Embryonic facial prominence (tissue), 1 donor: ENCODE measurements around the gene AR.
"Not testable (repeated sequence)": the region's sequence is repeated elsewhere in the genome, so short reads cannot be mapped to it uniquely, and the experiment has no call there.

Experiments used
- DNase-seq: peaks from one replicate; pipeline ENCODE4 v3.0.0-alpha.2; 2016; ENCODE audit errors: extremely low spot score

AR gene

DNA sequence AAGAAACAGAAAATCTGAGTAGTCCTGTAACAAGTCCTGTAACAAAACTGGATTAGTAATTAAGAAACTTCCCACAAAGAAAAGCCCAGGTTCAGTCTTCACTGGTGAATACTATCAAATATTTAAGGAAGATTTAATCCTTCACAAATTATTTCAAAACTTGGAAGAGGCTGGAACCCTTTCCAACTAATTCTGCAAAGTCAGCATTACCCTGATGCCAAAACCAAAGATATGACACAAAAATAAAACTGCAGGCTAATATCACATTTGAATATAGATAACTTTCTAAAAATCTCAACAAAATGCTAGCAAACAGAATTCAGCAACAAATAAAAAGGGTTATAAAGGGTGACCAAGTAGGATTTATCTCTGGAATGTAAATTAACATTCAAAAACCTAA is 80.5 kb downstream of the AR start:
- no peak for DNase-seq

DNA sequence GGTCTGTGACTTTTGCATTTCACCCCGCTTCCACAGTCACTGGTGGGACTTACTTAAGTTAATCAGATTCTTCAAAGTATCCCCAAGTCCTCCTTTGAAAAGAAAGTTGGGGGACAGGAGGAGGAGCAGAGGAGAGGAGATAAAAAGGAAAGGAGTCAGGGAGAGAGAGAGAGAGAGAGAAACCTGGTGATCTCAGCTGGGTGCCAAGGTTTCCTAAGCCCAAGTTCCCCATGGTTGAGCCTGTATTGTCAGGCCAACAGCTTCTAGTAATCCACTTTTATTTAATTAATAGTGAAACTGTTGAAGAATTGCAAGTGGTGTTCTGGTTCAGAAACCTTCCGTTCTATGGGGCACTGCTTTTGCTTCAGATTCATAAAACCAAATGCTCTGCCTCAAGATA is 91.6 kb downstream of the AR start:
- DNase-seq, result no peak

DNA sequence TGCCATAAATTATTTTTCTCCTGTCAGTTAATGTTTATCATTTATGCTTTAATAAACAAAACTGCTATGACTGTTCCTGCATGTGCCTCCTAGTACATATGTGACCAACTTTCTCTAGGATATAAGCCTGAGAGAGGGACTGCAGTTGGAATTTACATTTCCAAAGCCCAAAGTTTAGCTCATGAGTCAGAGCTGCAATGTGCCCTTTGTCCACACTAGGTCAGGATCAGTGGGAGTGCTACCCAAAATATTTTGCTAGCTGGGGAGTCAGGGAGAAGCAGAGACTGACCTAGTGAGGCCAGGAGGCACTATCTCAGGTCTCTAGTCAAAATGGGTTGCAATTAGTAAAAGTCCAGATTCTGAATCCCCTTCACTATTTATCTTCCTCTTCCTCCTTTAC is 92.7 kb downstream of the AR start:
- no peak for DNase-seq

DNA sequence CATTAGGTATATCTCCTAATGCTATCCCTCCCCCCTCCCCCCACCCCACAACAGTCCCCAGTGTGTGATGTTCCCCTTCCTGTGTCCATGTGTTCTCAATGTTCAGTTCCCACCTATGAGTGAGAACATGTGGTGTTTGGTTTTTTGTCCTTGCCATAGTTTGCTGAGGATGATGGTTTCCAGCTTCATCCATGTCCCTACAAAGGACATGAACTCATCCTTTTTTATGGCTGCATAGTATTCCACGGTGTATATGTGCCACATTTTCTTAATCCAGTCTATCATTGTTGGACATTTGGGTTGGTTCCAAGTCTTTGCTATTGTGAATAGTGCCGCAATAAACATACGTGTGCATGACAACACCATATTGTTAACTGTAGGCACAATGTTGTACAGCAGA is 93.5 kb downstream of the AR start:
- not testable (repeated sequence) for DNase-seq

DNA sequence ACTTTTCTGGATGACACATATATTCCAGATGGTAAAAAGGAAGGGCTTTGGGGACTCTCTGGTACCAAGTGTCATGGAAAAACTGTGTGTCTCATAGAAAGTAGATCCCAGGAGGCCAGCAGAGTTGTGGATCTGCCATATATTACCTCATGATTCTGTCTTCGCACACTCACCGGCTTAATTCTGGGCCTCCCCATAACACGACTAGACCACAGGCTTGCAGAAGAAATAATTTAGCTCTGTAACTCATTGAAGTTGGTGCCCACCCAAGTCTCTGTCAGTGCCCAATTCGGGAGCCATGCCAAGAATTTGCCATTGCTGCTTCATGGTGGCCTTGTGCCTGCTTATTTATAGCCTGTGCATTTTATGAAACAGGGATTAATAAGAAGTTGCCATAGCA is 104.5 kb downstream of the AR start:
- DNase-seq, result no peak

DNA sequence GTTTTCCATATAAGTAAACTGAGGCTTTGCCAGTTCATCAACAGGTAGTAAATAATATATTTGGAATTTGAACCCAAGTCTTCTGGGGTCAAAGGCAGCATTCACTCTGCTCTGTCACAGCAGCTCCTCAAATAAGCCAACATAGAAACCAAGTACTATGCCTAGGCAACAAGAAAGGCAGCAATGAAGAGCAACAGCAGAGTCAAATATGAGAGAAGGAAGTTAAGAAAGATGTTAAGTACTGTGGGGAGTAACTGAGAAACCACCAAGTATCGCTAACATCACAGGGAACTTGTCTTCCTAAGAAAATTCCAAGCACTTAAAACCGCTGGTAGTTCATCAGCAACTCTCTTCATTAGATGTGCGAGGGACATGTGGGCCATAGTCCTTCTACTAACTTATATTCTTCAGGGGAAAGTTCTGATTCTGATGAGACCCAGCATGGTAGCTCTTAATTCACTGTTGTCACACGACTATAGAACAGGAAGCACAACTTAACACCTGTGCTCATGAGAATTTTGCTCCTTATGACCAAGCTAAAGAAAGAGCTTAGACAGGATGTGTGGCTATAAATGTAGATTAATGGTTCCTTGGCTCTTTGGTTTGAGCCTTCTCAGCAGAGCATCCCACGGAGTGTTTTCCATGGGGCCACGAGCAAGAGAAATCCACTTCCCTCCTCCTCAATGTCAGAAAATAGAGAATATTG is 107.8 kb downstream of the AR start:
- no peak for DNase-seq

DNA sequence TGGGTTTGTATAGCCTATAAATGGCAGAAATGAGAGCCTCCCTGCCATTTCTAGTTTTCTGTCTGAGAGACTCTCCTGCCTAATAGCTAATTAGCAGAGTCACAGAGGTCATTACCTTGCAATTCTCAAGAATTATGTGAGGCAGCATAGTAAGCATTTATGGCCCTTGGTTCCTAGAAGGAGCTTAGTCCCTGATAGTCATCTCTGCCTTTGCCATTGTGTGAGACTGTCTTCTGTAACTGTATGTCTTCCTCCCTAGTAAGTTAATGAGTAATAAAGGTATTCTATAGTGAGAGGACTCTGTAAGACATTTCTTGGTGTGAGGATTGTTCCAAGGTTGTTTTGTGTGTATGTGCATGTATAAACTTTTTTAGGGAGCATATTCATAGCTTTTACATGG is 108.7 kb downstream of the AR start:
- DNase-seq, result no peak

DNA sequence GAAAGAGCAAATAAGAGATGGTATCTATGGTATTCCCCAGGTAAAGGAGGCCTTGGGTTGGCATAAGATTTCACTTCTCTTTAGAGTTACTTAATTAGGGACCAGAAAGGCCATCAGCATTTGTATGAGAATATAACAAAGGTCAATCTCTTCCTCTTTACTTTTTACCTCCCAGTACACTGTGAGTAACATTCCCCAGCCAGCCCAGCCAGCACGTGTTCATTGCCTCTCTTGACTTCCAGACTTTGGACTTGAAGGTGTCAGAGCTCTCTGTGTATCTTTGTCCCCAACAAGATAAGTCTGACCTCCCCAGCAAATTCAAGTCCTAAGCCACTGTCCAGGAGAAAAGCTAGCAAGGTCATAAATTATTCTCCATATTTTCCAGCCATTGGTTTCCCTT is 110.5 kb downstream of the AR start:
- no peak for DNase-seq

DNA sequence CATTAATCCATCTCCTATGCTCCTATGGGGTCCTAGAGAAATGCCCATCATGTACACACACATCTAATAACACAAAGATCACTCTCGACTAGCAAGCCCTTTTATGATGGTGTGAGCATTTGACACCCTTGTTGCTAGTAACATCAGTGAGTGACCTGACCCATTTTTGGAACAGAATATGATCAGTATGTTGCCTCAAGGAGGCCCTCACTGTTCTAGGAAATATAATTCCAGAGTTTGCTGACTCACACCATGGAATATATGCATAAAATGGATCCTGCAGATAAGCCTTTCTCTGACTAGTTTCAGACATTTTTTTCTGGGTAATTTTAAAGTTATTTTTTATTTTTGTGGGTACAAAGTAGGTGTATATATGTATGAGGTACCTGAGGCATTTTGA is 121.8 kb downstream of the AR start:
- no peak for DNase-seq

DNA sequence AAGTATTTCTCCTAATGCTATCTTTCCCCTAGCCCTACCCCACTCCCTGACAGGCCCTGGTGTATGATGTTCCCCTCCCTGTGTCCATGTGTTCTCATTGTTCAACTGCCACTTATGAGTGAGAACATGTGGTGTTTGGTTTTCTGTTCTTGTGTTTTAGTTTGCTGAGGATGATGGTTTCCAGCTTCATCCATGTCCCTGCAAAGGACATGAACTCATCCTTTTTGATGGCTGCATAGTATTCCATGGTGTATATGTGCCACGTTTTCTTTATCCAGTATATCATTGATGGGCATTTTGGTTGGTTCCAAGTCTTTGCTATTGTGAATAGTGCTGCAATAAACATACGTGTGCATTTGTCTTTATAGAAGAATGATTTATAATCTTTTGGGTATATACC is 126.9 kb downstream of the AR start:
- not testable (repeated sequence) for DNase-seq

DNA sequence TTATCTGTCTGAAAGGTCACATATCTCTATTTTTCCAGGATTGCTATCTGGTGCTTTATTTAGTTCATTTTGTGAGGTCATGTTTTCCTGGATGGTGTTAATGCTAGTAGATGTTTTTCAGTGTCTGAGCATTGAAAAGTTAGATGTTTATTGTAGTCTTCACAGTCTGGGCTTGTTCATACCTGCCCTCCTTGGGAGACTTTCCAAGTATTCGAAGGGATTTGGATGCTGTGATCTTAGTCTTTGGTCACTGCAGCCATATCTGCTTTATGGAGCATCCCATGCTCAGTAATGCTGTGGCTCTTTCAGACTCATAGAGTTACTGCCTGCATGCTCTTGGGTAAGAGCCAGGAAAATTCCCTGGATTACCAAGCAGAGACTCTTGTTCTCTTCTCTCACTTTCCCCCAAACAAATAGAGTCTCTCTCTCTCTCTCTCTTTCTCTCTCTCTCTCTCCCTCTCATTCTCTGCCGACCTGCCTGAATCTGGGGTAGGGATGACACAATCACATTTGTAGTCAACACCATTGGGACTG is 130.0 kb downstream of the AR start:
- no peak for DNase-seq

DNA sequence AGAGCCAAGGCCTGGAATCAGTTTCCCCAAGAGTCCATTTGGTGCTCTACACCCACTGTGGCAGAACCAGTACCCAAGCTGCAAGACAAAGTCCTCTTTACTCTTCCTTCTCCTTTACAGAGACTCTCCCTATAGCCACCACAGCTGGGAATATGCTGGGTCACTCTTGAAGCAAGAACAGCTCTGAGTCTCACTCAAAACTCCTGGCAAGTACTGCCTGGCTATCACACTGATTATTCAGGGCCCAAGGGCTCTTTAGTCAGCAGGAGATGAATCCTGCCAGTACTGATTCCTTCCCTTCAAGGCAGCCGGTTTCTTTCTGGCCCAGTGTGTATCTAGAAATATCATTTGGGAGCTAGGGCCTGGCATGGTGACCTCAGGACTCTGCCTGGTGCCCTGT is 130.9 kb downstream of the AR start:
- DNase-seq, result no peak

DNA sequence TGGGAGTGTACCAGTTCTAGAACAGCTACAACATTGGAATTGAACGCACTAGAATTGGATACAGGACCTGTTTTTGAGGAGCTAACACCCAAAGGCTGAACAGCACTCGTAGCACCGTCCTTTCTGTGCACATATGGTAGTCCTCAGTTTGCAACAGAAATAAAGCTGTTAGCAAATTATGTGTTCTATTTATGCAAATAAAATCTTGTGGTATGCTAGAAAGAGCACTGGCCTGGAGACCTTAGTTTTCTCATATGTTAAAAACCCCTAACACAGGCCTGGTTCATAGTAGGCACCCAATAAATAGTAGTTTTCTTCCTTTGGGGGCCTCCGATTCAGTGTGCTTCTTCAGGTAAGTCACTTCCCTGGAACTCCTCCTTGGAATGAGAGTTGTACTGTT is 140.3 kb downstream of the AR start:
- no peak for DNase-seq

DNA sequence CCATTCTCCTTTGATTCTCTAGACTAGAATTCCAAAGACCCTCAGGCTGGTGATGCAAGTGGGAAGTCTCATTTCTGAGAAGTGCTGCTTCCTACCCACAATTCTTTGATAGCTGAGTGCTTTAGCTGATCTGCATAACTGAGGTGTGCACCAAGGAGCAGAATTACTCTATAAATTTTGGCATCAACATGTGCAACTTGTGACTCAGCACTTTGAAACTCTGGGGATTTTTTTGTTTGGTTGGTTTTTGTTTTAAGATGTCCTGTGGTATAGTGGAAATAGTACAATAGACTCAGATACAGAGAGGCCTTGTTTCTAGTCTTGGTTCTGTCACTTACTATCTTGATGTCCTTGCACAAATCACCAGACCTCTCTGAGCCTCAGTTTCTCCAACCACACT is 148.4 kb downstream of the AR start:
- no peak for DNase-seq

DNA sequence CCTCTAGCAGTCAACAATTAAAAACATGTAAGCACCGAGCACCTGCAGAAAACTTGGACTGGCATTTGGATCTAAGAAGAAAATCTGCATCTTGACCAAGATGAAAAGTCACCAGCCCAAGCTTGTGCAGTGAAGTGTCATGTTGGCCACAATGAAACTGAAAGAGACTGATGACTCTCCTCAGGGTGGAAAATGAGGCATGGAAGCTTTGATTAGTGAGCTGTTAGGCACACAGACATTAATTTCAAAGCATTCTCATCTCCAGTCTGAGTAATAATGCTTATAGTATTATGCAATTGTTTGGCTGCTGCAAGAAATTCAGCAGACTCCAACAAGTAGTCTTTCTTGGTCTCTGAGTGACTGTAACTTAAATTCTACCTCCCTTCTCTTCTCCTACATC is 150.1 kb downstream of the AR start:
- DNase-seq, result no peak

DNA sequence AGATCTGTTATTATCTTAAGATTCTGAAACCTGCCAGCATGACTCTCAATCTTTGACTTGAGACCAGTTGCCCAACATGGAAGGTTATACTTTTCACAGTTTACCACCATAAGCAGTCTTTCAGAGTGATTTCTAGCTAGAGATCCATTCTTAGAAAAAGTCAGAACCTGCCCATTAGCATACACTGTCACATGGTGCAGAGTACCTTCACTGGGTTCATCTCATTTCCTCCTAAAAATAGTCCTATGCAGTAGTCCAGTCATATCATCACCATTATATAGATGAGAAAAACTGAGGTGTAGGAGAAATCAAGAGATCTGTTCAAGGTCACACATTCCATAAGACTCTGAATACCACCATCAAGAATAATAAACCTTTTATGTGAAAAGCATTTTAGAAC is 153.6 kb downstream of the AR start:
- no peak for DNase-seq

DNA sequence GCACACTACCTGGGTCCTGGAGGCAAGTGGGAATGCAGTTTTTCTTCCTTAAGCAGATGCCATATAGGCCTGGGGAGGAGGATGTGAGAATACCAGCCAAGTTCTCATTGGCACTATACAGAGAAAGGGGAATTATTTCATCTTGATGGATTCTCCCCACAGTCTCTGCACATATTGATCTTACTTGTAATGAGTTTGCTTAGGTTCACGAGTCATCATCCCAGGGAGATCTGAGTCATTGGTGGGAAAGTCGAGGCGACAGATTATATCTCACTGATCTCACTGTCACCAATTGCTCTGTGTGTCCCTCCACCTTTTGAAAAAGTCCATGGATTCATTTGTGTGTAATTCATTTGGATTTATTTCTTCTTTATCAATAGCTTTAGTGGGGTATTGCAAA is 156.8 kb downstream of the AR start:
- no peak for DNase-seq

DNA sequence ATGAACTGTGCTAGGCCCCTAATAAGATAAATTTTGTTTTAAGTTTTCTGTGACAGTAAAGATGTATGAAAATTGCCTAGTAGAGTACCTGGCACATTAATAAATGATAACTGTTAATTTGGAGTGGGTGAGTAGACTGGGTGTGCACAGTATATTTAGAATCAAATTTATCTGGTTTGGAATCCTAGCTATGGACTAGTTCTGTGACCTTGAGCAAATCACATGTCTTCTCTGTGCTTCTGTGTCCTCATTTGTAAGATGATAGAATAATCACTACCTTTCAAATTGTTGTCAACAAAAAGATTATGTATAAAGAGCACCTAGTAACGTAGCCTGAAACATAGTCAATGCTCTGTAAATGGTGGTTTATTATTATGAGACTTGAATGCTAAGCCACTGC is 170.2 kb downstream of the AR start:
- DNase-seq, result no peak

DNA sequence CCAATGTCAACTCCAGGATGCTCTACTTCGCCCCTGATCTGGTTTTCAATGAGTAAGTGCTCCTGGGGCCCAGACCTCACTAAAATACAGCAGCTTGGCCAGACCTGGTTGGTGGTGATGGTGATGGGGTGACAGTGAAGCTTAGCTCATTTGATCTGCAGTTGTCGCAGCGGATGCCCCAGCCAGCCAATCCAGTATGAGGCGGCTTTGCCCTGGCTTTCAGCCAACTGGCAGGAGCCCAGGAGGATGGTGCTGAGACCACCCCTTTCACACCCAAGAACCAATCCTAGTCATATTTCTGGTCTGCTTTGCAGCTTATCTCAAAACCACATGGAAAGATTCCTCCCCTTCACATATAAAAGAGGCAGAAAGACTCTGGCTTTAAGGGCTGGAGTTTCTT is 173.8 kb downstream of the AR start:
- DNase-seq, result no peak

DNA sequence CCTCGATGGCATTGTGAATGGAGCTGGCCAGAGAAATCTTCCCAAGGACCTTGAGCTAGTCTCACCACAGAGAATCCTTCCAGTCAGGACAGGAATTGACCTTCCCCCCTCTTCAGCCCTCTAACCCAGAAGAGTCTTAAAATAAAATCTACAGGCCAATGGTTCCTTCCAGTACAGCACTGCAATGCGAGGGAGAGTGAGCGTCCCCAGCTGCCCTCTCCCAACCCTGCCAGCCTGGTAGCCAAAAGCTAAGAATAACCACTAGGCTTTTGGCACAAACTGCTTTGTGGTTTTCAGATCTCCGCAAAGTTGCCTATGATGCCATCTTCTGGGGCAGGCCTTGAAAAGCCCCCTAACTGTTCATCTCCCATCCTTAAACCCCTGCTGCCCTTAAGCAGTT is 175.1 kb downstream of the AR start:
- DNase-seq, result no peak

DNA sequence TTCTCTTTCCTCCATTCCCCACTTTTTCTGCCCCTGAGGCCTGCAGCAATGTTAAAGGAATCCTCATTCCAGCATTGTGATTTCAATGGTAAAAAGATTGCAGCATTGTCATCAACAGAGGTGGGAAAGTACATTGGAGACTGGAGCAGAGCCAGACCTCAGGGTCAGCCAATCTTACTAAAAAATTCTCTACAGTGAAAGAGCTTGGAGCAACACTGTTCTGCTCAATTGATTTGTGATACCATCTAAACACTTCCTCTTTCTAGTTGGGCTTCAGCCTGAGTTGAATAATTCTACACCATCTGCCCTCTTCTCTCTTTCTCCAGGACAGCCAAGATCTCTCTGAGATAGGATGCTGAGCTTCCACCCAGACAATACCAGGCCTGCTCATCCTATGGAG is 176.5 kb downstream of the AR start:
- DNase-seq, result no peak

DNA sequence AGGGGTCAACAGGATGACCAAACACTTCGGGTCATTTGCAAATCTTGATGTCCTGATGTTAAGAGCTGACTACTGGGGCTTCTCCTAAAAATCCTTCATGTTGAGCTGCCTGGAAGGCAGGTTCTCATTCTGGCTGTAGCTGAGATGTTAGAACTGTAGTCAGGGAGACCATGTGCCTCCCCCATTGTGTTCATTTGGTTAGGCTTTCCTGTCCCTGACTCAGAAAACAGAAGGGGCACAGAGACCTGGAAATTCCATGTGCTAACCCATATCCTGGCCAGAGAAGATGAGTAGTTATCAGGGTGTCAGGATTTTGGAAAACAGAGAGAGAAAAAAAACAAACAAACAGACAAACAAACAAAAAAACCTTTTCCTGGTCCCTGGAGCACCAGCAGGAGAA is 177.5 kb downstream of the AR start:
- no peak for DNase-seq

DNA sequence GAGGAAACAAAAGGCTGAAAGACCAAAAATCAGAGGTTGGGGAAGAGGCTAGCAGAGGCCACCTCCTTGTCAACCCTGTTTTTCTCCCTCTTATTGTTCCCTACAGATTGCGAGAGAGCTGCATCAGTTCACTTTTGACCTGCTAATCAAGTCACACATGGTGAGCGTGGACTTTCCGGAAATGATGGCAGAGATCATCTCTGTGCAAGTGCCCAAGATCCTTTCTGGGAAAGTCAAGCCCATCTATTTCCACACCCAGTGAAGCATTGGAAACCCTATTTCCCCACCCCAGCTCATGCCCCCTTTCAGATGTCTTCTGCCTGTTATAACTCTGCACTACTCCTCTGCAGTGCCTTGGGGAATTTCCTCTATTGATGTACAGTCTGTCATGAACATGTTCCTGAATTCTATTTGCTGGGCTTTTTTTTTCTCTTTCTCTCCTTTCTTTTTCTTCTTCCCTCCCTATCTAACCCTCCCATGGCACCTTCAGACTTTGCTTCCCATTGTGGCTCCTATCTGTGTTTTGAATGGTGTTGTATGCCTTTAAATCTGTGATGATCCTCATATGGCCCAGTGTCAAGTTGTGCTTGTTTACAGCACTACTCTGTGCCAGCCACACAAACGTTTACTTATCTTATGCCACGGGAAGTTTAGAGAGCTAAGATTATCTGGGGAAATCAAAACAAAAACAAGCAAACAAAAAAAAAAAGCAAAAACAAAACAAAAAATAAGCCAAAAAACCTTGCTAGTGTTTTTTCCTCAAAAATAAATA is 179.9 kb downstream of the AR start:
- DNase-seq, result no peak
